Measurements from ENCODE around the gene CADM1.

The CADM1 gene

DNA sequence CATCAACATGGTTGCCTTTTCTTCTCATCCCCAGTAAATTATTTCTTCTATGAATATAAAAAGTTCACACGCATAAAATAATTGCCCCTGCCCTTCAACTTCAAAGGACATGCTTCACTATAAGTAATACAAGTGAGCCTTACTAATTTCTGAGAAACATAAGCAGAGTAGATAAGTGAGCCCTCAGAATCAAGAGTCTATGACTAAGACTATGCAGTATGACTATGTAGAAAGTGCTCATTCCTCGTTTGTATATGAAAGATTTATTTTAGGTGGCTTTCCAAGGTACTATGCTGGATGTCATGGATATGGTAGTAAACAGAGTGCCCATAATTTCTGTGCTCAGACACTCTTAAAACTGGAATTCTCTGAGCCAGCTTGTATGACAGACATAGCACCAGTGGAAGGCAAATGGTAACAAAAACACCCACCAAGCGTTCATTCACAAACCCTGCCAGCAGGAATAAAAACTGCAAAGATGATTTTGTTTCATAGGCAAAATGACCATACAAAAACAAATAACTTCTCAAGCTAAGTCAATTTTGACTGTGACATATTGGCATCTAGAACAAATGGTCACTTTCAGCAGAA, 189.8 kb downstream of the CADM1 start:
- Histone ChIP-seq H3K27me3 (ENCODE audit: low read depth, low read length) (peaks cover 65% of the 10 kb centered on the region), H2AFZ (ENCODE audit: low read depth, low read length) (no peak overlapping the region), H3K9ac (ENCODE audit: low read length) (no peak overlapping the region), H3K27ac (ENCODE audit: low read length) (no peak overlapping the region), H3K9me3 (ENCODE audit: insufficient read depth, low read length) (no peaks in the 10 kb centered on the region), H3K4me1 (ENCODE audit: low read length) (peaks cover 11% of the 10 kb centered on the region), H3K4me2 (ENCODE audit: low read length) (no peak overlapping the region), H3K4me3 (ENCODE audit: low read length) (no peak overlapping the region), H3K79me2 (ENCODE audit: low read length) (no peaks in the 10 kb centered on the region), H3K36me3 (replicated peaks; ENCODE audit: low read depth, low read length) (no peaks in the 10 kb centered on the region), H4K20me1 (ENCODE audit: insufficient read depth, low read length) (no peaks in the 10 kb centered on the region)
- TF ChIP-seq, protein P1, sequence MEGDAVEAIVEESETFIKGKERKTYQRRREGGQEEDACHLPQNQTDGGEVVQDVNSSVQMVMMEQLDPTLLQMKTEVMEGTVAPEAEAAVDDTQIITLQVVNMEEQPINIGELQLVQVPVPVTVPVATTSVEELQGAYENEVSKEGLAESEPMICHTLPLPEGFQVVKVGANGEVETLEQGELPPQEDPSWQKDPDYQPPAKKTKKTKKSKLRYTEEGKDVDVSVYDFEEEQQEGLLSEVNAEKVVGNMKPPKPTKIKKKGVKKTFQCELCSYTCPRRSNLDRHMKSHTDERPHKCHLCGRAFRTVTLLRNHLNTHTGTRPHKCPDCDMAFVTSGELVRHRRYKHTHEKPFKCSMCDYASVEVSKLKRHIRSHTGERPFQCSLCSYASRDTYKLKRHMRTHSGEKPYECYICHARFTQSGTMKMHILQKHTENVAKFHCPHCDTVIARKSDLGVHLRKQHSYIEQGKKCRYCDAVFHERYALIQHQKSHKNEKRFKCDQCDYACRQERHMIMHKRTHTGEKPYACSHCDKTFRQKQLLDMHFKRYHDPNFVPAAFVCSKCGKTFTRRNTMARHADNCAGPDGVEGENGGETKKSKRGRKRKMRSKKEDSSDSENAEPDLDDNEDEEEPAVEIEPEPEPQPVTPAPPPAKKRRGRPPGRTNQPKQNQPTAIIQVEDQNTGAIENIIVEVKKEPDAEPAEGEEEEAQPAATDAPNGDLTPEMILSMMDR (IDR thresholded peaks at IDR 0.05; ENCODE audit: low read depth, low read length) = no peak
- no peak for TF ChIP-seq EZH2phosphoT487 (IDR thresholded peaks at IDR 0.05; ENCODE audit: low read depth)

DNA sequence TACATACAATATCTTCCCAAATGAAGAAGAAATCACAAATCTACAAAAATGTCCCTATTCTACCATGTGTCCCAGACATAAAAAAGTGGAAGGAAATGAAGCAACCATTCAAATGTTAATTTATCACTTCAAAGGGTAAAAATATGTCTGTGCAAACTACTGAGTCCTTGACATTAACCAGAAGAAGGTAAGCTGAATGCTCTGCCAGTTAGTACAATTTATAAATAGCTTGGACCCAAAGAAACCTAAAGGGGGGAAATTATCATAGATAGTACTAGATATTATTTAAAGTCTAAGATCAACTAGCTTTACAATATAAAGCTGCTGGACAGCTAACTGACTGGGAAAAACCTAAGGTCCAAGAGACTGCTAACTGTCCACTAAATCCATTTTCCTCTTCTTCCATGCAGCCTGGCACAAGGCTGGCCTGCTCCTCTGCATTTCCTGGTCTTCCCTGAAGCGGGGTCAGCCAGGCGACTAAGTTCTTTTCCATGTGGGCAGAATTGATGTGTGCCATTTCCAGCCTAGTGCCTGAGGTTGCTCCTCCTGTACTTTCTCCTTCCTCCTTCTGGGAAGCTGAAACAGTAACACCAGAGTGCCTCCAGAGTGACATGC, 190.9 kb downstream of the CADM1 start:
- H3K27me3 ChIP-seq (ENCODE audit: low read depth, low read length) = peaks cover 63% of the 10 kb centered on the region
- H3K27ac ChIP-seq (ENCODE audit: low read length) = no peak overlapping the region
- no peak overlapping the region for H3K4me2 ChIP-seq (ENCODE audit: low read length)
- H3K79me2 ChIP-seq (ENCODE audit: low read length) = no peaks in the 10 kb centered on the region
- no peak overlapping the region for H2AFZ ChIP-seq (ENCODE audit: low read depth, low read length)
- TF ChIP-seq, protein P1 (IDR thresholded peaks at IDR 0.05; ENCODE audit: low read depth, low read length) = no peak
- TF ChIP-seq EZH2phosphoT487 (IDR thresholded peaks at IDR 0.05; ENCODE audit: low read depth) = no peak
- H4K20me1 ChIP-seq (ENCODE audit: insufficient read depth, low read length) = no peaks in the 10 kb centered on the region
- H3K4me3 ChIP-seq (ENCODE audit: low read length) = no peak overlapping the region
- H3K36me3 ChIP-seq (replicated peaks; ENCODE audit: low read depth, low read length) = no peaks in the 10 kb centered on the region
- H3K4me1 ChIP-seq (ENCODE audit: low read length) = peaks cover 11% of the 10 kb centered on the region
- no peaks in the 10 kb centered on the region for H3K9me3 ChIP-seq (ENCODE audit: insufficient read depth, low read length)
- no peak overlapping the region for H3K9ac ChIP-seq (ENCODE audit: low read length)

DNA sequence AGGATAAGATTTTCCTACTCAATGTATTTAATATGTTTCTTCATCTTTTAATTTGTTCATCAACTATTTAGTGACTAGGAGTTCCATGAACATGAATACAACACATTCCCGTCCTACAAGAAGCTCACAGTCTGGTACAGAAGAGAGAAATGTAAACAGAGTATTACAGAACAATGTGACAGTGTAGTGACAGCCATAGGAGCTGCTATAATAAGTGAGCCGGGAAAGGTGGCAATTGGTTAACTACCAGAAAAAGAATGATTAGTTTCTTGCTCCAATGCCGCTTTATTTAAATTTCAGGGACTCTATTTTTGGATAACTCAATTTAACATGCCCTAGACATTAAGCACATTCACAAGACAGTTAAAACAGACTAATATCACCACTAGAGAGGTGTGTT, 192.3 kb downstream of the CADM1 start:
- Histone ChIP-seq H3K4me3 (ENCODE audit: low read length) (no peak overlapping the region), H3K9me3 (ENCODE audit: insufficient read depth, low read length) (no peaks in the 10 kb centered on the region), H2AFZ (ENCODE audit: low read depth, low read length) (no peak overlapping the region), H3K9ac (ENCODE audit: low read length) (no peak overlapping the region), H3K4me2 (ENCODE audit: low read length) (no peak overlapping the region), H3K79me2 (ENCODE audit: low read length) (no peaks in the 10 kb centered on the region), H3K4me1 (ENCODE audit: low read length) (peaks cover 7% of the 10 kb centered on the region), H4K20me1 (ENCODE audit: insufficient read depth, low read length) (no peaks in the 10 kb centered on the region), H3K27ac (ENCODE audit: low read length) (no peak overlapping the region), H3K27me3 (ENCODE audit: low read depth, low read length) (peaks cover 62% of the 10 kb centered on the region), H3K36me3 (replicated peaks; ENCODE audit: low read depth, low read length) (no peaks in the 10 kb centered on the region)
- no peak for TF ChIP-seq EZH2phosphoT487 (IDR thresholded peaks at IDR 0.05; ENCODE audit: low read depth)
- TF ChIP-seq, protein P1 (IDR thresholded peaks at IDR 0.05; ENCODE audit: low read depth, low read length) = no peak

DNA sequence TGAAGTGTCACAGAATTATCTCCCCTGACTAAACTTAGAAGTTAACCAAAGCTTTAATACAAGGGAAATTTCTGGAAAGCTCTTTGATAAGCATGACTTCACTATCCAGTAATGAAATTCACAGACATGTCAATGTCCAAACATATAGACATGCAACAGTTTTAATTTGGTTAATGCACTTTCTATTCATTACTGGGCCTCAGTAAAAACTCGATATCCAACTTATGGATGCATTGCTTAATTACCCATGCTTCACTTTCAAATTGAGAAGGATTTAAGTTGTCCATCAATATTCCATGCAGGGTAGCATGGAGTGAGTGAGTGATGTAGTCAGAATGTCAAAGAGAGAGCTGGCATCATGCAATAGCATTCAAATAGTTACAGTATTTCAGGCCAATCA, 197.5 kb downstream of the CADM1 start:
- Histone ChIP-seq H3K79me2 (ENCODE audit: low read length) (no peaks in the 10 kb centered on the region), H4K20me1 (ENCODE audit: insufficient read depth, low read length) (no peaks in the 10 kb centered on the region), H3K27ac (ENCODE audit: low read length) (no peak overlapping the region), H3K9ac (ENCODE audit: low read length) (no peak overlapping the region), H3K36me3 (replicated peaks; ENCODE audit: low read depth, low read length) (no peaks in the 10 kb centered on the region), H2AFZ (ENCODE audit: low read depth, low read length) (no peak overlapping the region), H3K4me1 (ENCODE audit: low read length) (no peaks in the 10 kb centered on the region), H3K4me3 (ENCODE audit: low read length) (no peak overlapping the region), H3K4me2 (ENCODE audit: low read length) (no peak overlapping the region), H3K27me3 (ENCODE audit: low read depth, low read length) (peaks cover 43% of the 10 kb centered on the region), H3K9me3 (ENCODE audit: insufficient read depth, low read length) (no peaks in the 10 kb centered on the region)
- no peak for TF ChIP-seq EZH2phosphoT487 (IDR thresholded peaks at IDR 0.05; ENCODE audit: low read depth)
- TF ChIP-seq, protein P1 (IDR thresholded peaks at IDR 0.05; ENCODE audit: low read depth, low read length) = no peak

Data from OCI-LY3 (cell line).